Cardiac muscle cell (in vitro differentiated cells and primary cell): ENCODE measurements around the gene PLSCR4. TPM values are rescaled to one million over a fixed set of nuclear protein-coding genes. Genes with fewer than 3 reads are reported as not detected.

ENCODE experiments used
- DNase-seq, 2 donors: peaks; one replicate each; pipeline versions ENCODE4 v3.0.0 to v3.0.0-alpha.2; 2010 to 2017; ENCODE audit warnings: low read depth in 1 of 2, low spot score in 1 of 2
- H3K27ac ChIP-seq: fragments of 200-600 bp; sonication (generic); 2 replicates; pipeline ENCODE4 v1.5.1; 2016
- H3K27me3 ChIP-seq: fragments of 200-600 bp; sonication (generic); 2 replicates; pipeline ENCODE4 v1.6.0; 2016; ENCODE audit warnings: control low read depth
- H3K36me3 ChIP-seq: fragments of 200-600 bp; sonication (generic); 2 replicates; pipeline ENCODE4 v1.5.1; 2016; ENCODE audit warnings: control low read depth
- H3K4me1 ChIP-seq: fragments of 200-600 bp; sonication (generic); 2 replicates; pipeline ENCODE4 v1.8.1; 2017; ENCODE audit warnings: low read depth, mild to moderate bottlenecking, mixed run types
- H3K4me3 ChIP-seq: fragments of 200-600 bp; sonication (generic); 2 replicates; pipeline ENCODE4 v1.5.1; 2016; ENCODE audit warnings: mild to moderate bottlenecking
- H3K9me3 ChIP-seq: fragments of 200-600 bp; sonication (generic); 2 replicates; pipeline ENCODE4 v1.5.1; 2017; ENCODE audit warnings: low read depth, mild to moderate bottlenecking, control low read depth
- CTCF ChIP-seq: IDR thresholded peaks from 2 replicates; pipeline ENCODE4 v1.5.1; 2012; ENCODE audit warnings: low read depth, mild to moderate bottlenecking, low read length
- polyA plus RNA-seq: library from polyadenylated mRNA; unstranded; fragments of >200 nt; fragmentation: Nextera tagmentation; extraction: Ambion mirVana; gene quantifications from 2 replicates; pipeline ENCODE4 v1.2.1, GENCODE V29; 2016
- total RNA-seq: library from RNA; depleted of rRNA; stranded (reverse); fragments of >200 nt; gene quantifications from 2 replicates; pipeline ENCODE4 v1.2.3, GENCODE V29; 2016

PLSCR4 gene
- total and polyA plus RNA-seq, 2 experiments from 2014 or later = 1.2 to 1.3 TPM

- Histone ChIP-seq H3K4me1 (peaks cover 48% of the 10 kb centered on the region), H3K36me3 (no peaks in the 10 kb centered on the region), H3K4me3 (peak overlapping the region; percentile 79), H3K9me3 (no peaks in the 10 kb centered on the region), H3K27me3 (no peaks in the 10 kb centered on the region), H3K27ac (peak overlapping the region; percentile 91)
- DNase-seq = no peak
- TF ChIP-seq CTCF = no peak
Measured at GRCh38 chr3:146159616-146160320, 91.1 kb downstream of the PLSCR4 start.

- Histone ChIP-seq H3K27me3 (no peaks in the 10 kb centered on the region), H3K4me3 (peak overlapping the region; percentile 79), H3K9me3 (no peaks in the 10 kb centered on the region), H3K27ac (peak overlapping the region; percentile 91), H3K36me3 (no peaks in the 10 kb centered on the region), H3K4me1 (peaks cover 55% of the 10 kb centered on the region)
- DNase-seq = no peak
- TF ChIP-seq CTCF = no peak
Measured at GRCh38 chr3:146159037-146159436, 91.9 kb downstream of the PLSCR4 start.

DNA sequence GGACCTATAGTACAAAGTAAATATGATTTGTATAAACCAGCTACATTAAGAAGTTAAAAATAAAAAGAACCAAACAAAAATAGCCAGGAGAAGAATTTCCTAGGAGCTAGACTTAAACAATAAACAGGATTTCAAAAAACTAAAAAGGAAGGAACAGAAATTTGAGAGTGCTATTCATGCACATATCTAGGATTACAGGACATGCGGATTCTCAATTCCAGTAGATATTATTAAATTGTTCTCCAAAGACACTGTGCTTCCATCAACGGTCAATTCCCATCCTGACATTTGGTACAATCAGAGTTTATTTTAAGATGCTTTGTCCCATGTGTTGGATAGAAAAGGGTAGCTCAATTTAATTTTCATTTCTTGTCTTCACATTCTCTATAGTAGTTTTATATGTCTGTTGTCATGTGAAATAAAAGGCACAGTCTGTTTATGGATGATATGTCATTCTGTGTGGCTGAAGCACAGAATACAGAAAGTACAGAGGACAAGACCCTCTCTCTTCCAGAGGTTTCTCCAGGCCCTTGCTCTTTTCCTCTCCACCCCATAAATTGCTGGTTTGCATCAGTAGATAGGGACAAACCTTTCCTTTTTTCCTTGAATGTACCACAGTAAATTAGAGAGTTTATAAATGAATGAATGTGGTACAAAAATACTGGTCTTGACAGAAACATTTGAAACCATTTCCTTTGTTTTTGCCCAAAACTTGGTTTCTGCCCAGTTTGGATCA is 93.4 kb downstream of the PLSCR4 start:
- Histone ChIP-seq H3K9me3 (no peaks in the 10 kb centered on the region), H3K4me3 (peak overlapping the region; percentile 79), H3K27ac (peak overlapping the region; percentile 82), H3K4me1 (peaks cover 70% of the 10 kb centered on the region), H3K36me3 (peaks cover 3% of the 10 kb centered on the region), H3K27me3 (no peaks in the 10 kb centered on the region)
- no peak for DNase-seq
- no peak for TF ChIP-seq CTCF

GRCh38 chr3:146156666-146157314 is 94.1 kb downstream of the PLSCR4 start:
- H3K27ac ChIP-seq = peak overlapping the region; percentile 82
- peak overlapping the region; percentile 79 for H3K4me3 ChIP-seq
- TF ChIP-seq CTCF = no peak
- no peaks in the 10 kb centered on the region for H3K9me3 ChIP-seq
- H3K36me3 ChIP-seq = peaks cover 3% of the 10 kb centered on the region
- H3K4me1 ChIP-seq = peaks cover 64% of the 10 kb centered on the region
- no peak for DNase-seq
- no peaks in the 10 kb centered on the region for H3K27me3 ChIP-seq

GRCh38 chr3:146156095-146156494 is 94.8 kb downstream of the PLSCR4 start:
- H3K4me1 ChIP-seq = peaks cover 62% of the 10 kb centered on the region
- TF ChIP-seq CTCF = no peak
- H3K4me3 ChIP-seq = peak overlapping the region; percentile 79
- peak in 1 of 2 donors; percentile 20 for DNase-seq
- peaks cover 3% of the 10 kb centered on the region for H3K36me3 ChIP-seq
- peak overlapping the region; percentile 82 for H3K27ac ChIP-seq
- no peaks in the 10 kb centered on the region for H3K9me3 ChIP-seq
- H3K27me3 ChIP-seq = no peaks in the 10 kb centered on the region
